K562 (cell line): Measurements from ENCODE around the gene ZDHHC8. TPM values are rescaled to one million over a fixed set of nuclear protein-coding genes. Genes with fewer than 3 reads are reported as not detected.

Experiments
- CBFB ChIP-seq: sonication (generic); formaldehyde crosslinking; IDR thresholded peaks from 2 replicates; pipeline ENCODE4 v1.4.0; 2020; ENCODE audit warnings: mild to moderate bottlenecking, missing genetic modification reagents
- CREB1 ChIP-seq, 2 experiments: sonication (generic) in 1 of 2; formaldehyde crosslinking in 1 of 2; IDR thresholded peaks; 2 replicates each; pipeline versions ENCODE4 v1.6.1 to v1.8.0; 2012 to 2022; ENCODE audit warnings: inconsistent platforms in 1 of 2, mild to moderate bottlenecking in 1 of 2, missing genetic modification reagents in 1 of 2, moderate library complexity in 1 of 2
- FIP1L1 ChIP-seq: fragments of 200-400 bp; formaldehyde crosslinking; IDR thresholded peaks from 2 replicates; pipeline ENCODE4 v1.6.1; 2018; ENCODE audit warnings: mild to moderate bottlenecking, low read depth, low read length; ENCODE audit not compliant: poor library complexity, severe bottlenecking
- KDM2B ChIP-seq: fragments of 250-450 bp; sonication (Bioruptor Pico); IDR thresholded peaks from 2 replicates; pipeline ENCODE4 v1.8.0; 2021; ENCODE audit warnings: mild to moderate bottlenecking, moderate library complexity
- MYBL2 ChIP-seq, 2 experiments: fragments of 450-650 bp in 1 of 2; sonication (generic) in 1 of 2; formaldehyde crosslinking in 1 of 2; IDR thresholded peaks; 2 replicates each; pipeline versions ENCODE4 v1.6.1 to v1.8.1; 2017 to 2022; ENCODE audit warnings: borderline replicate concordance in 1 of 2, inconsistent platforms in 1 of 2, low read depth in 1 of 2, mild to moderate bottlenecking in 1 of 2, missing genetic modification reagents in 1 of 2, moderate library complexity in 1 of 2
- NFXL1 ChIP-seq: fragments of 450-650 bp; formaldehyde crosslinking; IDR thresholded peaks from 2 replicates; pipeline ENCODE4 v1.4.0; 2021; ENCODE audit warnings: mild to moderate bottlenecking
- PTTG1 ChIP-seq: fragments of 450-650 bp; IDR thresholded peaks from 2 replicates; pipeline ENCODE4 v1.6.1; 2016; ENCODE audit warnings: low read depth, mild to moderate bottlenecking, missing genetic modification characterization, missing compliant biosample characterization
- RBFOX2 ChIP-seq: fragments of 200-400 bp; formaldehyde crosslinking; IDR thresholded peaks from 2 replicates; pipeline ENCODE4 v1.6.1; 2017; ENCODE audit warnings: low read depth, mild to moderate bottlenecking, low read length, moderate library complexity
- RBM14 ChIP-seq: fragments of 200-400 bp; formaldehyde crosslinking; IDR thresholded peaks from 2 replicates; pipeline ENCODE4 v1.6.1; 2018; ENCODE audit warnings: low read depth, mild to moderate bottlenecking, low read length, moderate library complexity, borderline replicate concordance; ENCODE audit not compliant: insufficient read depth
- RBM17 ChIP-seq: fragments of 200-400 bp; formaldehyde crosslinking; IDR thresholded peaks from 2 replicates; pipeline ENCODE4 v1.6.1; 2017; ENCODE audit warnings: low read depth, mild to moderate bottlenecking, low read length, borderline replicate concordance
- SMAD3 ChIP-seq: fragments of 450-650 bp; formaldehyde crosslinking; conservative IDR thresholded peaks from 2 replicates; pipeline ENCODE4 v1.4.0; 2020; ENCODE audit warnings: mild to moderate bottlenecking
- SREBF1 ChIP-seq: fragments of 150-350 bp; IDR thresholded peaks from 2 replicates; pipeline ENCODE4 v1.6.1; 2014; ENCODE audit warnings: antibody characterized with exemption, low read depth, low read length, borderline replicate concordance
- SRSF3 ChIP-seq: fragments of 200-400 bp; formaldehyde crosslinking; IDR thresholded peaks from 2 replicates; pipeline ENCODE4 v1.6.1; 2016; ENCODE audit warnings: mild to moderate bottlenecking, low read length, moderate library complexity; ENCODE audit not compliant: insufficient read depth
- STAT5B ChIP-seq: fragments of 250-450 bp; sonication (Bioruptor Pico); IDR thresholded peaks from 2 replicates; pipeline ENCODE4 v1.8.0; 2021; ENCODE audit warnings: mild to moderate bottlenecking, inconsistent platforms
- U2AF2 ChIP-seq: fragments of 200-400 bp; formaldehyde crosslinking; optimal IDR thresholded peaks from 2 replicates; pipeline ENCODE3; 2017; ENCODE audit warnings: low read depth, mild to moderate bottlenecking, low read length
- ZNF449 ChIP-seq: fragments of 250-450 bp; sonication (Bioruptor Pico); IDR thresholded peaks from 2 replicates; pipeline ENCODE4 v1.8.0; 2022; ENCODE audit warnings: moderate library complexity, mild to moderate bottlenecking, inconsistent platforms
- ZNF511 ChIP-seq: sonication (generic); formaldehyde crosslinking; IDR thresholded peaks from 2 replicates; pipeline ENCODE4 v1.8.0; 2022; ENCODE audit warnings: mild to moderate bottlenecking, missing genetic modification reagents
- ZNF583 ChIP-seq: fragments of 250-450 bp; sonication (Bioruptor Pico); IDR thresholded peaks from 2 replicates; pipeline ENCODE4 v1.4.0; 2020
- ZNF785 ChIP-seq: fragments of 250-450 bp; sonication (Bioruptor Pico); IDR thresholded peaks from 2 replicates; pipeline ENCODE4 v1.4.0; 2020; ENCODE audit warnings: mild to moderate bottlenecking
- polyA plus RNA-seq, 8 experiments: library from polyadenylated mRNA; depleted of rRNA in 4 of 8; stranded (reverse) in 5 of 8; unstranded in 3 of 8; fragments of >200 nt; fragmentation: Nextera tagmentation in 2 of 8; fragmentation: Illumina TruSeq in 1 of 8; extraction: Ambion mirVana in 2 of 8; extraction: Trizol in 1 of 8; gene quantifications; 2 replicates each; pipeline versions ENCODE4 v1.2.1 to v1.2.3, GENCODE V29; 2011 to 2014; ENCODE audit warnings: inconsistent platforms in 1 of 8, missing spikeins in 1 of 8
- total RNA-seq, 7 experiments: library from RNA; depleted of rRNA in 6 of 7; stranded (reverse); fragments of >200 nt in 6 of 7; fragmentation: Illumina TruSeq in 2 of 7; extraction: Trizol in 2 of 7; gene quantifications; 2 replicates each; pipeline versions ENCODE4 v1.2.1 to v1.2.3, GENCODE V29; 2011 to 2021; ENCODE audit warnings: low replicate concordance in 1 of 7
- TF ChIP-seq, protein P1 (sequence below), 3 experiments: fragments of 200-800 bp in 1 of 3; sonication (Bioruptor generic) in 1 of 3; sonication (generic) in 1 of 3; formaldehyde crosslinking in 1 of 3; IDR thresholded peaks; 2 replicates each; pipeline versions ENCODE4 v1.6.1 to v1.8.0; 2016 to 2022; ENCODE audit warnings: mild to moderate bottlenecking in 2 of 3, missing compliant biosample characterization in 2 of 3, missing genetic modification characterization in 2 of 3, missing genetic modification reagents in 1 of 3
- TF ChIP-seq, protein P2 (sequence below): fragments of 250-450 bp; sonication (Bioruptor Pico); IDR thresholded peaks from 2 replicates; pipeline ENCODE4 v1.9.0; 2021; ENCODE audit warnings: mild to moderate bottlenecking, inconsistent platforms

ZDHHC8 gene
- total and polyA plus RNA-seq, 9 of the 15 experiments (the other 6 are each of a cell fraction or from before 2014, with no cell fraction given) = 0.04 to 109 (median 16.4) TPM

GRCh38 chr22:20147237-20147988, 15.8 kb downstream of the ZDHHC8 start (continued):
- TF ChIP-seq ZNF511 (no peak), KDM2B (CRISPR knock-in tag) (no peak), SREBF1 (no peak), ZNF785 (CRISPR knock-in tag) (no peak), RBFOX2 (0 out of 2 replicates have a peak, but pooled peaks have one; percentile 12), MYBL2 (IDR thresholded peaks at IDR 0.05; ENCODE audit: low read depth) (no peak), MYBL2 (CRISPR knock-in tag; IDR thresholded peaks at IDR 0.05; ENCODE audit: borderline replicate concordance) (no peak), CBFB (CRISPR knock-in tag) (no peak), STAT5B (CRISPR knock-in tag) (no peak), NFXL1 (CRISPR knock-in tag) (no peak), PTTG1 (no peak), SMAD3 (CRISPR knock-in tag) (no peak), ZNF449 (CRISPR knock-in tag) (no peak), RBM14 (0 out of 2 replicates have a peak, but pooled peaks have one; percentile 25), ZNF583 (CRISPR knock-in tag) (no peak), SRSF3 (no peak), CREB1 (IDR thresholded peaks at IDR 0.05) (no peak), CREB1 (CRISPR knock-in tag; IDR thresholded peaks at IDR 0.05) (peak; percentile 49; the same call in 1 of the 2 replicates), U2AF2 (no peak), FIP1L1 (no peak), RBM17 (no peak)
- TF ChIP-seq, protein P1, sequence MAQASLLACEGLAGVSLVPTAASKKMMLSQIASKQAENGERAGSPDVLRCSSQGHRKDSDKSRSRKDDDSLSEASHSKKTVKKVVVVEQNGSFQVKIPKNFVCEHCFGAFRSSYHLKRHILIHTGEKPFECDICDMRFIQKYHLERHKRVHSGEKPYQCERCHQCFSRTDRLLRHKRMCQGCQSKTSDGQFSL (CRISPR knock-in tag; IDR thresholded peaks at IDR 0.05) = peak; percentile 65
- TF ChIP-seq, protein P1 (tag; IDR thresholded peaks at IDR 0.05) = no peak
- TF ChIP-seq, protein P2, sequence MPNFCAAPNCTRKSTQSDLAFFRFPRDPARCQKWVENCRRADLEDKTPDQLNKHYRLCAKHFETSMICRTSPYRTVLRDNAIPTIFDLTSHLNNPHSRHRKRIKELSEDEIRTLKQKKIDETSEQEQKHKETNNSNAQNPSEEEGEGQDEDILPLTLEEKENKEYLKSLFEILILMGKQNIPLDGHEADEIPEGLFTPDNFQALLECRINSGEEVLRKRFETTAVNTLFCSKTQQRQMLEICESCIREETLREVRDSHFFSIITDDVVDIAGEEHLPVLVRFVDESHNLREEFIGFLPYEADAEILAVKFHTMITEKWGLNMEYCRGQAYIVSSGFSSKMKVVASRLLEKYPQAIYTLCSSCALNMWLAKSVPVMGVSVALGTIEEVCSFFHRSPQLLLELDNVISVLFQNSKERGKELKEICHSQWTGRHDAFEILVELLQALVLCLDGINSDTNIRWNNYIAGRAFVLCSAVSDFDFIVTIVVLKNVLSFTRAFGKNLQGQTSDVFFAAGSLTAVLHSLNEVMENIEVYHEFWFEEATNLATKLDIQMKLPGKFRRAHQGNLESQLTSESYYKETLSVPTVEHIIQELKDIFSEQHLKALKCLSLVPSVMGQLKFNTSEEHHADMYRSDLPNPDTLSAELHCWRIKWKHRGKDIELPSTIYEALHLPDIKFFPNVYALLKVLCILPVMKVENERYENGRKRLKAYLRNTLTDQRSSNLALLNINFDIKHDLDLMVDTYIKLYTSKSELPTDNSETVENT (CRISPR knock-in tag) = peak; percentile 24; the same call in 1 of the 2 replicates
